NT2/D1 (cell line): ENCODE results near the gene SMPD4.
"Not testable (repeated sequence)": the region's sequence is repeated elsewhere in the genome, so short reads cannot be mapped to it uniquely, and the experiment has no call there.

Experiments used
- SUZ12 ChIP-seq: IDR thresholded peaks from 2 replicates; pipeline ENCODE4 v1.6.1; 2011; ENCODE audit not compliant: insufficient read length, insufficient read depth; ENCODE audit errors: extremely low read depth
- YY1 ChIP-seq: IDR thresholded peaks from 2 replicates; pipeline ENCODE4 v1.6.1; 2011; ENCODE audit not compliant: insufficient read length, insufficient read depth
- ZNF274 ChIP-seq: IDR thresholded peaks from 2 replicates; pipeline ENCODE4 v1.6.1; 2011; ENCODE audit warnings: mild to moderate bottlenecking, low read depth, low read length

DNA sequence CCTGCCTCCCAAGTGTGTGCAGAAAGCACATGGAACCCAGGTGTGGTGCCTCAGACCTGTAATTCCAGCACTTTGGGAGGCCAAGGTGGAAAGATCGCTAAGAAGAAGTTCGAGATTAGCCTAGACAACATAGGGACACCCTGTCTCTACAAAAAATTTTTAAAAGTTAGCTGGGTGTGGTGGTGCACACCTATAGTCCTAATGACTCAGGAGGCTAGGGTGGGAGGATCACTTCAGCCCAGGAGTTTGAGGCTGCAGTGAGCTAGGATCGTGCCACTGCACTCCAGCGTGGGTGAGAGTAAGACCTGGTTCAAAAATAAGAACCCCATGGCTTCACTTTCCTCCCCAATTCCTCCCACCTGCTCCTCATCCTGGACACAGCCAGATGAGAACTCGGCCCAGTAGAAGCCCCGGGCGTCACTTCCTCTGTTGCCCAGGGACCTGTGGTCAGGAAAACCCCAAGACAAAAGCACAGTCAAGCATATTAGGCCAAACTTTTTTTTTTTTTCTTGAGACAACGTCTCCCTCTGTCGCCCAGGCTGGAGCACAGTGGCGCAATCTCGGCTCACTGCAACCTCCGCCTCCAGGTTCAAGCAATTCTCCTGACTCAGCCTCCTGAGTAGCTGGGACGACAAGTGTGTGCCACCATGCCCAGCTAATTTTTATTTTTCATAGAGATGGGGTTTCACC is 23.4 kb downstream of the SMPD4 start:
- not testable (repeated sequence) for TF ChIP-seq SUZ12, ZNF274, YY1
